CD4-positive, alpha-beta T cell (primary cell): Measurements from ENCODE around the gene CCDC15. TPM values are rescaled to one million over a fixed set of nuclear protein-coding genes. Genes with fewer than 3 reads are reported as not detected.
"Not testable (repeated sequence)": the region's sequence is repeated elsewhere in the genome, so short reads cannot be mapped to it uniquely, and the experiment has no call there.

ENCODE experiments used
- ATAC-seq: fragments of 200-7000 bp; cut with Tn5 transposase; one replicate; pipeline ENCODE4 v1.10.0; 2022; ENCODE audit warnings: mild to moderate bottlenecking; ENCODE audit not compliant: poor library complexity
- CTCF ChIA-PET: fragments of 350-600 bp; sonication (Branson Sonifier 250); formaldehyde crosslinking; loops from one replicate; lab custom pipeline; 2021; ENCODE audit warnings: antibody characterized with exemption, inconsistent platforms; lab: Charles Lee
- POLR2A ChIA-PET: fragments of 350-600 bp; sonication (Branson Sonifier 250); formaldehyde crosslinking; loops from one replicate; lab custom pipeline; 2021; ENCODE audit warnings: antibody characterized with exemption, inconsistent platforms; lab: Charles Lee
- DNase-seq, 14 experiments: peaks; one replicate each; pipeline ENCODE4 v3.0.0-alpha.2; 2013 to 2020; ENCODE audit warnings: mixed read lengths in 2 of 14
- H3K27ac ChIP-seq, 2 donors: one replicate each; pipeline versions ENCODE4 v1.5.1 to v1.7.0; 2013; ENCODE audit warnings: low read length in 2 of 2, low read depth in 1 of 2, mild to moderate bottlenecking in 1 of 2
- H3K27me3 ChIP-seq, 2 experiments: 1 replicate in 1 of 2; 2 replicates in 1 of 2; pipeline versions ENCODE4 v1.6.1 to v1.7.0; 2013; ENCODE audit warnings: low read length in 2 of 2, control low read depth in 1 of 2, mild to moderate bottlenecking in 1 of 2, moderate library complexity in 1 of 2; ENCODE audit not compliant: insufficient read depth in 2 of 2, control insufficient read depth in 1 of 2
- H3K36me3 ChIP-seq: one replicate; pipeline ENCODE4 v1.6.1; 2013; ENCODE audit warnings: low read length, control low read depth; ENCODE audit not compliant: insufficient read depth
- H3K4me1 ChIP-seq: one replicate; pipeline ENCODE4 v1.6.1; 2013; ENCODE audit warnings: low read length, control low read depth; ENCODE audit not compliant: insufficient read depth
- H3K4me3 ChIP-seq: one replicate; pipeline ENCODE4 v1.5.1; 2013; ENCODE audit warnings: mild to moderate bottlenecking, low read length, moderate library complexity
- H3K9me3 ChIP-seq, 2 experiments: 1 replicate in 1 of 2; 2 replicates in 1 of 2; pipeline versions ENCODE4 v1.6.1 to v1.7.0; 2013; ENCODE audit warnings: low read length in 2 of 2, mild to moderate bottlenecking in 2 of 2, control low read depth in 1 of 2, moderate library complexity in 1 of 2; ENCODE audit not compliant: control insufficient read depth in 1 of 2, insufficient read depth in 1 of 2
- H3K27ac Mint-ChIP-seq: one replicate; pipeline ENCODE4 v1.8.0; 2020; ENCODE audit warnings: mixed read lengths
- H3K27me3 Mint-ChIP-seq: one replicate; pipeline ENCODE4 v1.8.0; 2021; ENCODE audit warnings: mixed read lengths
- H3K36me3 Mint-ChIP-seq: one replicate; pipeline ENCODE4 v1.8.0; 2021; ENCODE audit warnings: low read depth, mixed read lengths
- H3K4me1 Mint-ChIP-seq: one replicate; pipeline ENCODE4 v1.8.0; 2021; ENCODE audit warnings: low read depth, mixed read lengths
- H3K4me3 Mint-ChIP-seq: one replicate; pipeline ENCODE4 v1.8.0; 2020; ENCODE audit warnings: mild to moderate bottlenecking, mixed read lengths
- H3K9me3 Mint-ChIP-seq: one replicate; pipeline ENCODE4 v1.8.0; 2020; ENCODE audit warnings: mixed read lengths
- intact Hi-C, 2 experiments: fragments of 100-400 bp; cut with DNase I in 1 of 2; cut with micrococcal nuclease in 1 of 2; formaldehyde crosslinking; loops; one replicate each; pipeline versions ENCODE4 v1.15.1 to v1.9.0; 2023 to 2025; cut with DNase I, micrococcal nuclease
- total RNA-seq, 174 experiments: library from RNA in 2 of 174; stranded (reverse) in 2 of 174; gene quantifications; one replicate each; pipeline ENCODE4 v1.2.3 and lab custom pipeline; 2021 to 2026
- TF ChIP-seq, protein P1 (sequence below): fragments of 200-600 bp; IDR thresholded peaks from one replicate; pipeline ENCODE4 v1.8.0; 2022; ENCODE audit warnings: antibody characterized with exemption, mild to moderate bottlenecking

The CCDC15 gene
- total RNA-seq, 2 experiments from 2014 or later = 0.89 to 1.1 TPM

DNA sequence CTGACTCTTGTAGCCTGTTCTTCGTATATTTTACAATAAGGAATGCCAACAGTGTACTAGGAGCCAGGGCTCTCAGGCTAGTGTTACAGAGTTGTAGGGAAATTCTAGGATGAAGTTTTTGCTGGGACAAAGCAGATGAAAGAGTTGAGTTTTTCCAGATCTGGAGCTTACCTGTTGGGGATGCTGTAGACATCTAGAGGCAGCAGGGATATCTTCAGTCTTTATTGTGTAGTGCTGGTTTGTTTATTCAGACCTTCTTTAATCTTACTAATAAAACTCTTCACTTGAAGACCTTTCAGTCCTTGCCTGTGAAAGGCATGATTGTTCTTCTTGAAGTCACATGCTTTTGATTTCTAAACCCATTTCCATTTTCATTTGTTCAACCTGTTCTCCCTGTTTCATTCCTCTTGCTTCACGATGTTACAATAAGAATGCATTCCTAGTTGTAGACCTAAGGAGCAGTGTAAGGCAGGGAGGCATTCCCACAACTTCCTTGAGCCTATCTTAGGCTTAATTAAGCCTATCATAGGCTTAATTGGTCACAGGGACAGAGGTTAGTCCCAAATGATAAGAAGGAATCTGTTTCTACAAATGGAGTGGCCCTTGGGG is 101.2 kb downstream of the CCDC15 start:
- no peak overlapping the region for H3K27ac ChIP-seq
- Mint-ChIP-seq H3K4me3 (no peak overlapping the region), H3K27me3 (peaks cover 4% of the 10 kb centered on the region), H3K27ac (no peak overlapping the region), H3K9me3 (no peaks in the 10 kb centered on the region), H3K4me1 (no peaks in the 10 kb centered on the region), H3K36me3 (no peaks in the 10 kb centered on the region)
- TF ChIP-seq, protein P1, sequence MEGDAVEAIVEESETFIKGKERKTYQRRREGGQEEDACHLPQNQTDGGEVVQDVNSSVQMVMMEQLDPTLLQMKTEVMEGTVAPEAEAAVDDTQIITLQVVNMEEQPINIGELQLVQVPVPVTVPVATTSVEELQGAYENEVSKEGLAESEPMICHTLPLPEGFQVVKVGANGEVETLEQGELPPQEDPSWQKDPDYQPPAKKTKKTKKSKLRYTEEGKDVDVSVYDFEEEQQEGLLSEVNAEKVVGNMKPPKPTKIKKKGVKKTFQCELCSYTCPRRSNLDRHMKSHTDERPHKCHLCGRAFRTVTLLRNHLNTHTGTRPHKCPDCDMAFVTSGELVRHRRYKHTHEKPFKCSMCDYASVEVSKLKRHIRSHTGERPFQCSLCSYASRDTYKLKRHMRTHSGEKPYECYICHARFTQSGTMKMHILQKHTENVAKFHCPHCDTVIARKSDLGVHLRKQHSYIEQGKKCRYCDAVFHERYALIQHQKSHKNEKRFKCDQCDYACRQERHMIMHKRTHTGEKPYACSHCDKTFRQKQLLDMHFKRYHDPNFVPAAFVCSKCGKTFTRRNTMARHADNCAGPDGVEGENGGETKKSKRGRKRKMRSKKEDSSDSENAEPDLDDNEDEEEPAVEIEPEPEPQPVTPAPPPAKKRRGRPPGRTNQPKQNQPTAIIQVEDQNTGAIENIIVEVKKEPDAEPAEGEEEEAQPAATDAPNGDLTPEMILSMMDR = no peak
- ChIA-PET POLR2A (interaction anchor here (0.6 kb wide), 1 partner anchor 73 kb away, joined by 4 read pairs; no protein-coding TSS in a partner anchor), CTCF (no interaction called here)
- no peak overlapping the region for H3K4me3 ChIP-seq
- intact Hi-C loops = no loop called here
- no peaks in the 10 kb centered on the region for H3K4me1 ChIP-seq
- DNase-seq = no peak
- no peak for ATAC-seq
- no peaks in the 10 kb centered on the region for H3K9me3 ChIP-seq
- H3K27me3 ChIP-seq = no peaks in the 10 kb centered on the region
- H3K36me3 ChIP-seq = no peaks in the 10 kb centered on the region

GRCh38 chr11:125056111-125056510 is 102.1 kb downstream of the CCDC15 start:
- CTCF ChIA-PET, POLR2A ChIA-PET, ATAC-seq, H3K4me3 ChIP-seq, H3K4me1 ChIP-seq, intact Hi-C loops, H3K27me3 ChIP-seq, H3K9me3 ChIP-seq, DNase-seq, H3K36me3 Mint-ChIP-seq, H3K27ac Mint-ChIP-seq, H3K9me3 Mint-ChIP-seq, H3K4me1 Mint-ChIP-seq, H3K36me3 ChIP-seq, H3K4me3 Mint-ChIP-seq, H3K27ac ChIP-seq: not testable (repeated sequence)
- H3K27me3 Mint-ChIP-seq = peaks cover 13% of the 10 kb centered on the region

DNA sequence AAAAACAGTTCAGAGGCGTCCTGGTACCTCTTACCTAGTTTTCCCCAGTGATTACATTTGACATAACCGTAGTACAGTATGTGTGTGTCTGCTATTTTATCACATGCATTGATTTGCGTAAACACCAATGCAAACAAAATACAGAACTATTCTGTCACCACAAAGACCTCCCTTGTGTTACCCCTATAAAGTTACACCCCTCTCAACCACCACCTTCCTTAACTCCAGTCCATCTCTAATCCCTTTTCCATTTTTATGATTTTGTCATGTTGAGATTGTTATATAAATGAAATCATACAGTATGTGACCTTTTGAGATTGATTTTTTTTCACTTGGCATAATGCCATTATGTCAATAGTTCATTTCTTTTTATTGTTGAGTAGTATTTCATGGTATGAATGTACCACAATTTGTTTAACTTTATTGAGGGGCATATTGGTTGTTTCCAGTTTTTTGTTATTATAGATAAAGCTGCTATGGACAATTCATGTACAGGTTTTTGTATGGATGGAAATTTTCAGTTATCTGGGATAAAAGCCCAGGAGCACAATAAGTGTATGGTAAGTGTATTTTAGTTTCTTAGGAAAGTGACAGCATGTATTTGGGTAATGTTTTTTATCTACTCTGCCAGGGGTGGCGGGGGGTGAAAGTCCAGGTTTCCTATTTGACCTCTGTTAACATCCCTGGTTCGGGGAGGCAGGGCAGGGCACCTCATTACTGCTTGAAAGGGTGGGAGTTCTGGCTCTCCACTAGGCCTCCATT is 103.1 kb downstream of the CCDC15 start:
- Mint-ChIP-seq H3K27ac (no peak overlapping the region), H3K36me3 (no peaks in the 10 kb centered on the region), H3K4me3 (no peak overlapping the region), H3K27me3 (peaks cover 19% of the 10 kb centered on the region), H3K9me3 (no peaks in the 10 kb centered on the region), H3K4me1 (no peaks in the 10 kb centered on the region)
- no peaks in the 10 kb centered on the region for H3K4me1 ChIP-seq
- ATAC-seq = no peak
- TF ChIP-seq, protein P1 = no peak
- H3K27ac ChIP-seq = no peak overlapping the region
- no peaks in the 10 kb centered on the region for H3K36me3 ChIP-seq
- POLR2A ChIA-PET = no interaction called here
- H3K4me3 ChIP-seq = no peak overlapping the region
- no peak for DNase-seq
- CTCF ChIA-PET = no interaction called here
- no peaks in the 10 kb centered on the region for H3K27me3 ChIP-seq
- intact Hi-C loops = no loop called here
- no peaks in the 10 kb centered on the region for H3K9me3 ChIP-seq
